KG1 (cell line): ENCODE results near the gene ABCA4.
"Not testable (repeated sequence)": the region's sequence is repeated elsewhere in the genome, so short reads cannot be mapped to it uniquely, and the experiment has no call there.

Experiments used
- DNase-seq: peaks from one replicate; lab custom pipeline; 2025; lab: John Stamatoyannopoulos, UW

ABCA4 gene

DNA sequence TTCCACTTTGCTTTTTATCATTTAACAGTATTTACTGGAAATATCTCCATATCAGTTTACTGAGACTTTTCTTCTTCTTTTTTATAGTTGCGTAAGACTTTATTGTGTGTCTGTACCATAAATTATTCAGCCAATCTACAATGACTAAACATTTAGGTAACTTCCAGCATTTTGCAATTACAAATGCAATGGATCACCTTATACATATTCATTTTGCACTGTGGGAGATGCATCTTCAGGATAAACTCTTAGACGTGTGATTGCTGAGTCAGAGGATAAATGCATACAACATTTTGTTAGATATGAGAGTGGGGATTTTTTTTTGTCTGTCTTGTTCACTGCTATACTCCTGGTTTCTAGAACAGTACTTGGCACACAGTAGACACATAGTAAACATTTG, 116.0 kb downstream of the ABCA4 start:
- no peak for DNase-seq

DNA sequence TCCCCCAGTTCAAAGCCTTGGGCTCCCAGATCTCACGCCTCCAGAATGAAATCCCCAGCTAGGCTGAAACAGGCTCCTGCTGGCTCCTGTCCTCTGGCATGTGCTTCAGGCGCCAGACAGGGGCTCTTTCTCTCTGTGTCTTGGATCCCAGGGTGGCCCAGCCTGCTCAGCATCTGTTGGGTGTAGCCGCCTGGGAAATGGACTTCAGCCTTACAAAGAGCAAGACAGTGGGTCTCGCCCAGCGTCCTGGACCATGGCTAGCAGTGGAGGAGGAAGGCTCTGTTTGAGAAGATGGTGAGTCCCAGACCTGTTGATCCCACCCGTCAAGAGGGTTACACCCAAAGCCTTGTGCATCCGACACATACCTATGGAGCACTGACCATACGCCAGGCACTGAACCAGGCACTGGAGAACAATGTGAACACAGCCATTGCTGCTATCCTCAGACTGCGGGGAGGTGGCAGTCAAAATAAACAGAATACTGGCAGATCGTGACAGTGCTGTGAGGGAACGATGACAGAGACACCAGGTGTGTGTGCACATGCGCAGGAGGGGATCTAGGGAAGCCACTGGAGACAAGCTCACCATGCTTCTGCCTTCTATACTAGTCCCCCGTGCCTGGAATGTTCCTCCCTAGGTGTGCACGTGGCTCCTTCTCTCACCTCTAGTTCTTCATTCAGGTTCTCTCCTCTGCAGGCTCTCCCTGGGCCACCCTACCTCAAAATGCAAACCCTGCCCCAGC, 118.7 kb downstream of the ABCA4 start:
- DNase-seq: no peak

DNA sequence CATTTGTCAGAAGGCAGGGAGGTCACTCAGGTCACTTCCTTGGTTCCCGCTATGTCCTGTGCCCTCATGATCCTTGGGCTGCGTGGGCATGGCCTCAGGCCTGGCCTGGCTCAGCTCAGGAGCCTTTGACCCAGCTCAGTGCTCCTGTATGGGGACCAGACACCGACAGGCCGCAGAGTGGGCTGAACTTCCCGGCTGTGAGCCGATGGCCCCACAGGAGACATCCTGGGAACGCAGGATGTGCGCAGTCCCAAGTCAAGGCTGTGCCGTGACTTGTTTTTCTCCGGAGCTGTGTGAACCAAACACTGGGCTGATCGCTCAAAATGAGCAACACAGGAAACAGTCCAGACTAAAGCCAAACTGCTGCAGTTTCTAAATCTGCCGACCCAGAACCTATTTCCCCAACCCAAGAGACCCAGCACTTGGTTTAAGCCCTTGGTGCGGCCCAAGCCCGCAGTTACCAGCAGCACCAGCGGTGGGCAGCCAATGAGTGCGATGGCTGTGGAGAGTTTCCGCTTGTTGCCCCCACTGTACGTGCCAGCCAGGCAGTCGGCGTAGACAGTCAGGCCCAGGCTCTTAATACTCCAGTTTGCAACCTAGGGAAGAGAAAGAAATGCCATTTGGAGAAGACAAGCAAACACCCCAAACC, 119.4 kb downstream of the ABCA4 start:
- no peak for DNase-seq

DNA sequence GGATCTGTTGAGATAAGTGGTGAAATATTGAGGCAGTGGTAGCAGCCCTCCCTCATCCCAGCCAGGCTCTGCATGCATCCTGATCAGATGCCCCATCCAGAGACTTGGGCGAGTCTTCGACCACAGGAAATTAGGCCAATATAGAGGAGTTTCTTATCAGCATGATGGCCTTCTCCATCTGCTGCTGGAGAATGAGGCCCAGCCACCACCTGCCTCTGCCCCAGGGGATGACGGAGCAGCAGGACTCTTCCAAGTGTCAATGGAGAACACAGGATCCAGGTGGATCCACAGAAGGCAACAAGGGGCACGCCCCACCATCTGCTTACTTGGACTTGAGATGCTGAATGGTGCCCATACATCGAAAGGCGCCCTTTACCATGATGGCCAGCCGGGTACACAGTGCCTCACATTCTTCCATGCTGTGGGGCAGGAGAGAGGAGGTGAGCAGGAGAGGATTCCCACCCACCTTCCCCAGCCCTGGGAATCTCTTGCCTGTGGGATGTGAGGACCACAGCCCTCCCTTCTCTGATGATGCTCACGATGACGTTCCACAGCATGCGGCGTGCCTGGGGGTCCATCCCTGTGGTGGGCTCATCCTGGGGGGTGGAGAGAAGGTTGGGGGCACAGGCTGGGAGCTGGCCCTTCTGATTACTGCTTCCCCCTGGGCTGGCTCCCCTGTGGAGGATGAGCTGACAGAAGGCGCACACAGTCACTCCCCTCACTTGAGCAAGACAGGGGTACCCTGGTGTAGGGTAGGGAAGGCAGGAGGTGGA, 120.3 kb downstream of the ABCA4 start:
- no peak for DNase-seq

GRCh38 chr1:93999840-94000415, 121.0 kb downstream of the ABCA4 start:
- no peak for DNase-seq

DNA sequence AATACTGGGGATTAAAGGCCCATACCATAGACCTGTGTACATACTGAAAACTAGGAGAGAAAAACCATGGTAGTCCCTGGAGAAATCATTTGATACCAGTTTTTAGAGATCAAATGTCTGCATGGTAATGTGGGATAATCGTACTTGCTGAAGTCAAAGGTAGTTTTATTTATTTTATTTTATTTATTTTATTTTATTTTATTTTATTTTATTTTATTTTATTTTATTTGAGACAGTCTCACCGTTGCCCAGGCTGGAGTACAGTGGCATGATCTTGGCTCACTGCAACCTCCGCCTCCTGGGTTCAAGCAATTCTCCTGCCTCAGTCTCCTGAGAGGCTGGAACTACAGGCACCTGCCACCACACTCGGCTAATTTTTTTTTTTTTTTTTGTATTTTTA, 122.4 kb downstream of the ABCA4 start:
- not testable (repeated sequence) for DNase-seq

- no peak for DNase-seq
These were observed 123.2 kb downstream of the ABCA4 start for GRCh38 chr1:93997756-93998155.

DNA sequence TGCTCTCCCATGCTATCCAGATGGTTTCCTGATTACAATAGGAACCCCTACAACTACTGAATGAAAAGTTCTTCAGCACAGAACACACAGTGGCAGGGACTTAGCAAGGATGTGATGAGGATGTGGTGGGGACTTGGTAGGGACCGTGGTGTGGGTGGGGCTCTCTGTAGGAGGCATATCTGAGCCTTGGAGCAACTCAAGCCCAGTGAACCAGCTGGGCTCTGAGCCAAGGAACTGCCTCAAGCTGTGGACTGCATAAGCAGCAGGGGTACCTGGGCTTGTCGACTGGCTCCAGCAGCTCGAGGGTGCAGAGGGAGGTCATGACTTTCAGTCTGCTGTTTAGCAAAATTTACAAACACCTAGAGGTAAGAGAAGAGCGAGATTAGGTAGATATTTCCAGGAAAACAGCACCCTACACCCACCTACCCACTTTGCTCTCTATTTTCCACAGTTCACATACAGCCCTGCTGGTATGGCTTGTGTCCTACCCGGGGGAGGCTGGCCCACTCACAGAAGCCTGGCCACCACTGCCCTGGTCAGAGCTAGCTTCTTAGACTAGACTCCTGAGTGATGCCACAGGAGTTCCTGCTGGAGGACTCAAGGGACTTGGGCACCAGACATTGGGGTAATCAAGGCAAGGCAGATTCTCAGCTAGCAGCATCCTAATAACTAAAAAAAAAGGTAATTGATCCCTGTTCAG, 125.0 kb downstream of the ABCA4 start:
- no peak for DNase-seq

DNA sequence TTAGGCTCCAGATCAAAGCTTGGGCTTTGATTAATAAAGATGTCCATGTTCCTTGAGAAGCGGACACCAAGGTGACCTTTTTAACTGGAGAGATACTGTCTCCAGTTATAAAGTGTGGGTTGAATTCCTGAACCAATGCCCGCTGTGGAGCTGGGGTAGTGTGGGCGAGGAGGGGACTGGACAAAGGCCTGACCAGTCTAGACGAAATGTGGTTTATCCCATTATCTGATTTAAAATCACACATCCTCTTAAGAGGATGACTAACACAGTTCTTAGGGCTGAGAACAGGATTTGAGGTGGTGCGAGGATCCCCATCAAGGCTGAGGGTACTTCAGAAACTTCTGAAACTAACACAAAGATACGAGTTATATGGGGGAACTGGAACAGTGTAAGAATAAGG, 127.2 kb downstream of the ABCA4 start:
- DNase-seq: no peak

GRCh38 chr1:93992954-93993353, 128.0 kb downstream of the ABCA4 start:
- DNase-seq: no peak

GRCh38 chr1:93992190-93992589, 128.8 kb downstream of the ABCA4 start:
- DNase-seq: no peak

DNA sequence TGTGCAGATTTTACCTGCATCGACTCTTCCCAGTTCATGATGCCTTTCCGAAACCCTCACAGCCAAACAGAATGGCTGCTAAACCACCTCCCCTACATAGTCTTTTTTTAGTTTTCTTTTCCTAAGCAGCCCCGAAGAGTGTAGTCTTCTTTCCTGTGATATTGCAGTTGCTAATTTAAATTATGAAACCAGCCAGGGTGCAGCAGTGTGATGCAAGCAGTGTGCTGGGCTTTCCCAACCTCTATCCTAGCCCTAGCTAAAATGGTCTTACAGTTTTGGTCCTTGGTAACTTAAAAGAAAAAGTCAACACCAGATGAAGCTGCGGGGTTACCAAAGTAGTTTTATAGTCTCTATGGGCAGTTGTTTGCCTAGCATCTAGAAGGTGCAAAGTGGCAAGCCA, 129.7 kb downstream of the ABCA4 start:
- no peak for DNase-seq

GRCh38 chr1:93990477-93990876, 130.5 kb downstream of the ABCA4 start:
- not testable (repeated sequence) for DNase-seq

DNA sequence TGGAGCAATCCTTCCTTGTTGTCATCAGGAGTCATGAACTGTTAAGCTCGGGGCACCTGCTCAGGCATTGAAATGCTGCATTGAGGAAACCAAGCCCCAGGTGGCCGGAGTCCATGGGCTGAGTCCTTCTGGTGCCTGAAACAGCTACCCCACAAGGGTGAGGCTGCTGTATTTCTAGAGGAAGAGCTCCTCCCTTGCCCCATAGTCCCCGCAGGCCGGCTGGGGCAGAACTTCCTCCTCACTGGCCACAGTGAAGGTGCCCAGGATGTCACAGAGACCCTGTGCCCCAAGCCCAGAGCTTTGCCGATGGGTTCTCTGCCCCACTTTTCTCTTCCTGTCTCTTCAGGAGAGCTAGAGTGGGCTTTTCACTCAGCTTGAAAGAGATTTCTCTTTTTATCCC, 130.9 kb downstream of the ABCA4 start:
- no peak for DNase-seq

DNA sequence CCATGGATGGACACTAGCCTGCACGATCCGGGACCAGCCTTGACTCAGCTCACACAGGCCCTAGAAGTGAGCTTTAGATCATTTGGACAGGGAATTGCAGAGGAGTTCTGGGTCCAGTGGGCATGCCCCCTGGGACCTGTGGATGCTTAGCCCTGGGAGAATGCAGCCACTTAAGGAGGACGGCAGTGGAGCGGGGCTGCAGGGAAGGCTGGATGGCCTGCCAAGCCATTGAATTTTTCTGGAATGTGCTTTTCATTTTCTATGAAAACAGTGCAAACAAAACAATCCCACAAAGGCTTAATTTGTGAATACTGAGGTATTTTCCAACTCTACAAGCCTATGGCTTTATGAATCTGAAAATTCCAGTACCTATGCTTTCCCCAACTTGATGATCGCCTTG, 131.3 kb downstream of the ABCA4 start:
- no peak for DNase-seq

DNA sequence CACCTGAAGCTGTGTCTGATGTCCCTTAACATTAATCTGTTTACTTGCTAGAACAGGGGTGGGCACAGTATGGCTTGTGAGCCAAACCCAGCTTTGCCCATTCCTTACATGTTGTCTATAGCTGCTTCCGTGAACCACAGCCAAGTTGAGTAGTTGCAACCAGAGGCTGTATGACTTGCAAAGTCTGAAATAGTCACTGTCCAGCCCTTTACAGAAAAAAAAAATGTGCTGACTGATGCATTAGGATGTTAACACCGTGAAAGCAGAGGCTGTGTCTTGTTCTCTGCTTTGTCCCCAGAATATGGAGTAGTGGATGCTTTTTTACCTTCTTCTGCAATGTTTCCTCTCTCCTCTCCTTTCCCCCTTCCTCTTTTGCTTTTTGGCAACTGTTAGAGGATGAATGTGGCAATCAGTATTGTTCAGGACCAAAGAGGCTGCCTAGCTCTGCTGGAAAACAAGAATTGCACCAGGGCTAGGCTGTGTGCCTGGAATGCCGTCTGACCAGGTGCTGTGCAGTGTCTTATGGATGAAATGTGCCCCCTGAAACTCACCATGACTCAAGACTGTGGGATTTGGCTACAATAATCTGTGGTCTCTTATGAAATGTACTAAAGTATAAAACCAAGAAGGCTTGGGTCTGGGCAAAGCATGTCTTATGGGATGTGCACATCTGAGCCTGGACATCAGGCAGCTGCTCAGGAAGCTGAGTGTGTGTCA, 132.2 kb downstream of the ABCA4 start:
- DNase-seq: no peak

GRCh38 chr1:93981274-93981667, 139.7 kb downstream of the ABCA4 start:
- DNase-seq: no peak

GRCh38 chr1:93980320-93981273, 140.4 kb downstream of the ABCA4 start:
- DNase-seq: no peak

GRCh38 chr1:93979718-93980319, 141.1 kb downstream of the ABCA4 start:
- no peak for DNase-seq
